ENCODE measurements around the gene RPS10.
A peak's percentile ranks its signal among the peaks of the same experiment; 100 is the strongest.
"Not testable (repeated sequence)": the region's sequence is repeated elsewhere in the genome, so short reads cannot be mapped to it uniquely, and the experiment has no call there.

Gene RPS10

GRCh38 chr6:34418367-34418766, 7.5 kb downstream of the RPS10 start:
- no peak for DNase-seq (ENCODE audit: low read depth)
- TF ChIP-seq CTCF (IDR thresholded peaks at IDR 0.05; ENCODE audit: insufficient read depth, low read depth, low read length, missing control alignments): no peak
- no peak overlapping the region for H3K4me3 ChIP-seq (ENCODE audit: low read depth, low read length)

- no peak for TF ChIP-seq CTCF (IDR thresholded peaks at IDR 0.05; ENCODE audit: insufficient read depth, low read depth, low read length, missing control alignments)
- H3K4me3 ChIP-seq (ENCODE audit: low read depth, low read length): no peak overlapping the region
- no peak for DNase-seq (ENCODE audit: low read depth)
These were observed 8.9 kb downstream of the RPS10 start for GRCh38 chr6:34416877-34417371.

- no peak overlapping the region for H3K4me3 ChIP-seq (ENCODE audit: low read depth, low read length)
- DNase-seq (ENCODE audit: low read depth): peak; percentile 74
- peak; percentile 58 for TF ChIP-seq CTCF (IDR thresholded peaks at IDR 0.05; ENCODE audit: insufficient read depth, low read depth, low read length, missing control alignments)
These were observed 10.6 kb downstream of the RPS10 start for GRCh38 chr6:34414999-34415858.

- no peak for TF ChIP-seq CTCF (IDR thresholded peaks at IDR 0.05; ENCODE audit: insufficient read depth, low read depth, low read length, missing control alignments)
- no peak for DNase-seq (ENCODE audit: low read depth)
- no peak overlapping the region for H3K4me3 ChIP-seq (ENCODE audit: low read depth, low read length)
These were observed 13.1 kb downstream of the RPS10 start for GRCh38 chr6:34412643-34413214.

- no peak overlapping the region for H3K4me3 ChIP-seq (ENCODE audit: low read depth, low read length)
- no peak for DNase-seq (ENCODE audit: low read depth)
- no peak for TF ChIP-seq CTCF (IDR thresholded peaks at IDR 0.05; ENCODE audit: insufficient read depth, low read depth, low read length, missing control alignments)
These were observed 13.9 kb downstream of the RPS10 start for GRCh38 chr6:34412016-34412415.

- DNase-seq (ENCODE audit: low read depth); H3K4me3 ChIP-seq (ENCODE audit: low read depth, low read length): not testable (repeated sequence)
These were observed 18.0 kb downstream of the RPS10 start for GRCh38 chr6:34407915-34408314.

GRCh38 chr6:34396518-34396917, 29.4 kb downstream of the RPS10 start:
- no peak for DNase-seq (ENCODE audit: low read depth)

More at GRCh38 chr6:34396518-34396917, 29.4 kb downstream of the RPS10 start:
- no peak overlapping the region for H3K4me3 ChIP-seq (ENCODE audit: low read depth, low read length)
- TF ChIP-seq CTCF (IDR thresholded peaks at IDR 0.05; ENCODE audit: insufficient read depth, low read depth, low read length, missing control alignments): no peak

Measured in GM12865 (cell line).